ENCODE results near the gene NLK.

The NLK gene

DNA sequence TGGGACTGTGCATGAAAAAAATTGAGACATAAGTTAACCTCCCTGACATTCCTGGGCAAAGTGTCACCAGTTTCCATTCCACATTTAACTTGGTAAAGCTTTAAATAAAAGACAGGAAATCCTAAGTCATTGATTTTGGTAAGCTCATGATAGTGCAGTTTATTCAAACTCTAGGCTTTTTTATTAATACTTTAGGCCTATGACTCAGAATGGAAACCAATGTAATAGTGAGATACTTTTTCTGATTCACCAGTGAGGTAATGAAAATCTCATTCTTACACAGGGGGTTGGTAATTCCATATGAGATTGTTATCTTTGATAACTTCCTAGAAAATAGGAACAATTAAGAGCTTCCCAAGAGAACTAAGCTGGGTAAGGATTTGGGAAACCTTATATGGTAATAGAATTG, 91.1 kb downstream of the NLK start:
- in situ Hi-C loops (cut with MboI; ENCODE audit: low pct_unique_long_range_greater_than_20kb, low sequenced_read_pairs, unreplicated experiment) = no loop called here
- TF ChIP-seq CTCF (IDR thresholded peaks at IDR 0.05; ENCODE audit: extremely low read depth, insufficient read depth, missing control alignments) = no peak
- no peak for DNase-seq (ENCODE audit: low spot score)

DNA sequence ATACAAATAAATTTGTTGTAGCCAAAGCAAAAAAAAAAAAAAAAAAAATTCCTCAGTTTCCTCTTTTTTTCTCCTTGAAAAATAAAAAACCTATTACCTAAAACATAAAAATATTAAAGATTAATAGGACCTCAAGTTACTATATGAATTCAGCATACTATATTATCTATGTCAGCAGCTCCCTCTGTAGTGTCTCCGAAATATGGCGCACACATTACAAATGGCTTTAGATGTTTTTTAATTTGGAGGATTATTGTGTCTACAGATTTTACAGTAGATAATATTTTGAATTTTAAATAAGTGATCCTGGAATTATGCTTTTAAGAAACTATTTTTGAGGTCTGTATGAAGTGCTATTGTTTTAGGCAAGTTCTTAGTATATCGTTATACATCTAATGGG, 94.4 kb downstream of the NLK start:
- DNase-seq (ENCODE audit: low spot score) = no peak
- in situ Hi-C loops (cut with MboI; ENCODE audit: low pct_unique_long_range_greater_than_20kb, low sequenced_read_pairs, unreplicated experiment) = no loop called here
- TF ChIP-seq CTCF (IDR thresholded peaks at IDR 0.05; ENCODE audit: extremely low read depth, insufficient read depth, missing control alignments) = peak; percentile 19

DNA sequence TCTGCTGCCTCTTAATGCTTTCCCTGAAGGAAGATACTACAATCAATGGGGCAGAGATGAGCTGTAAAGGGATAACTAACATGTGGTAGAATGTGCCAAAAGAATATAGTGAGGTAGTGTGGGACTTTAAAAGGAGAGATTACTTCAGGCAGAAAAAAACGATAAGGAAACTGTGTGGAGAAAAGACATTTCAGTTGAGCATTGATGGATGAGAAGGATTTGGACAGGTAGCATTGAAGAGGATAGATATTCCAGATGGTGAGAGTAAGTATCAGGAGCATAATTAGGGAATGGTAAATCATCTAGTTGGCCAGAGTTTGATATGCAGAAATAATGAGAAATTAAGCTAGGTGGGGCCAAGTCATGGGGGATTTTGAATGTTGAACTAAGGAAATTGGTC, 97.3 kb downstream of the NLK start:
- DNase-seq (ENCODE audit: low spot score) = no peak
- in situ Hi-C loops (cut with MboI; ENCODE audit: low pct_unique_long_range_greater_than_20kb, low sequenced_read_pairs, unreplicated experiment) = no loop called here
- no peak for TF ChIP-seq CTCF (IDR thresholded peaks at IDR 0.05; ENCODE audit: extremely low read depth, insufficient read depth, missing control alignments)

- in situ Hi-C loops (cut with MboI; ENCODE audit: low pct_unique_long_range_greater_than_20kb, low sequenced_read_pairs, unreplicated experiment) = no loop called here
- no peak for TF ChIP-seq CTCF (IDR thresholded peaks at IDR 0.05; ENCODE audit: extremely low read depth, insufficient read depth, missing control alignments)
- no peak for DNase-seq (ENCODE audit: low spot score)
These were observed 98.8 kb downstream of the NLK start for GRCh38 chr17:28141313-28141712.

DNA sequence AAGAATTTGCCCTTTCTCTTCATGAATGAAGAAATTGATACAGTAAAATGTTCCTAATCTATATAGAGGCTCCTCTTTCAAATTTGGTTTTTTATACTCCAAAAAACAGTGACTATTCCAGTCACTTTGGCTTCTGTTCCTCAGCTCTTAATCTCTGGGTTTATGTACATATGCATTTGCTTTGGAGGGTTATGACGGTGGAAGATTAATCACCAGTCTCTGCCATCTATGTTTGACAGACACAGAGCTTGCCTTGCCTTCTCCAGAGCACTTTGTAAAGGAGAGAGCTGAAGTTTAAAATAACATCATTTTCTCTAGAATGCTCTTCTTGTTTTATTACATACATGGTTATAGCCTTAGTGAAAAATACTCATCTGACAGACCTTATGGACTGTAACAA, 99.3 kb downstream of the NLK start:
- DNase-seq (ENCODE audit: low spot score) = no peak
- no peak for TF ChIP-seq CTCF (IDR thresholded peaks at IDR 0.05; ENCODE audit: extremely low read depth, insufficient read depth, missing control alignments)
- in situ Hi-C loops (cut with MboI; ENCODE audit: low pct_unique_long_range_greater_than_20kb, low sequenced_read_pairs, unreplicated experiment) = no loop called here

GRCh38 chr17:28142305-28142704, 99.8 kb downstream of the NLK start:
- TF ChIP-seq CTCF (IDR thresholded peaks at IDR 0.05; ENCODE audit: extremely low read depth, insufficient read depth, missing control alignments) = no peak
- DNase-seq (ENCODE audit: low spot score) = no peak
- in situ Hi-C loops (cut with MboI; ENCODE audit: low pct_unique_long_range_greater_than_20kb, low sequenced_read_pairs, unreplicated experiment) = no loop called here

DNA sequence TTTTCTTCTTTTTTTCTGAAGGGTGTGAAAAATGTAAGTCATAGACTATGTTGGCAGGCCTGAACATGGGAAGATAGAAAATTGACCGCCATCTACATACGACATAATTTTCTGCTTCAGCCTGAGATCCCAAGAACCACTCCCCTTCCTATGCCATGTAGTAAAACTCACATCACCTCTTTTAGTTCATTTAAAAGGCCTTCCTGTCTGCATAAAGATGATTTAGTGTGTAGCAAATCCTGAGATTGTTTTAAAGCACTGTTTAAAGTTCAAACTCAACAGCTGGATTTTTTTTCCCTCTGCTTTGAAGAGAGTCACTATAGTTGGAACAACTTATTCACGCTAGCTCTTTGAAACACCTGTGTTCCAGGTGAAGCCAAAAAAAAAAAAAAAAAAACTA, 101.5 kb downstream of the NLK start:
- no peak for DNase-seq (ENCODE audit: low spot score)
- in situ Hi-C loops (cut with MboI; ENCODE audit: low pct_unique_long_range_greater_than_20kb, low sequenced_read_pairs, unreplicated experiment) = no loop called here
- TF ChIP-seq CTCF (IDR thresholded peaks at IDR 0.05; ENCODE audit: extremely low read depth, insufficient read depth, missing control alignments) = no peak
